ENCODE results near the gene PDZRN3. TPM values are rescaled to one million over a fixed set of nuclear protein-coding genes. Genes with fewer than 3 reads are reported as not detected.

PDZRN3 gene
- total RNA-seq, 1 experiment from 2014 or later: 0.17 TPM

- Histone ChIP-seq H3K9ac (ENCODE audit: low read length) (no peak overlapping the region), H2AFZ (ENCODE audit: low read depth, low read length, poor library complexity, severe bottlenecking) (no peak overlapping the region), H3K27me3 (ENCODE audit: insufficient read depth, low read length) (no peaks in the 10 kb centered on the region), H3K9me2 (ENCODE audit: insufficient read depth) (no peaks in the 10 kb centered on the region), H3K79me2 (ENCODE audit: insufficient read depth, low read length) (no peaks in the 10 kb centered on the region), H3K36me3 (ENCODE audit: control insufficient read depth in 1 of 2, insufficient read depth in 2 of 2, low read length in 2 of 2) (no peaks in the 10 kb centered on the region), H3K4me1 (ENCODE audit: control insufficient read depth in 1 of 2, insufficient read depth in 2 of 2, low read length in 2 of 2) (no peaks in the 10 kb centered on the region), H3K27ac (ENCODE audit: low read depth, low read length) (no peak overlapping the region), H3K4me3 (replicated peaks in 1 of 2; ENCODE audit: low read depth in 1 of 2, low read length in 2 of 2) (no peak overlapping the region), H3K4me2 (ENCODE audit: low read length) (no peak overlapping the region), H3K9me3 (ENCODE audit: control insufficient read depth in 1 of 2, insufficient read depth in 1 of 2, low read depth in 1 of 2, low read length in 2 of 2) (no peaks in the 10 kb centered on the region; a peak in 1 of 4 replicates), H4K20me1 (ENCODE audit: insufficient read depth) (no peaks in the 10 kb centered on the region)
- no peak for TF ChIP-seq FOSL1 (IDR thresholded peaks at IDR 0.05; ENCODE audit: low read depth)
- no peak for TF ChIP-seq YY1 (IDR thresholded peaks at IDR 0.05; ENCODE audit: extremely low read depth, insufficient replicate concordance, low read depth, low read length)
- no peak for TF ChIP-seq CTCF (IDR thresholded peaks at IDR 0.05 in 2 of 3, conservative IDR thresholded peaks at IDR 0.05 in 1 of 3; ENCODE audit: borderline replicate concordance in 1 of 3, insufficient read depth in 1 of 3, low read depth in 2 of 3, low read length in 2 of 3)
- TF ChIP-seq REST (IDR thresholded peaks at IDR 0.05; ENCODE audit: low read depth): no peak
- no peak for TF ChIP-seq SP1 (IDR thresholded peaks at IDR 0.05; ENCODE audit: low read depth)
- TF ChIP-seq ZBTB33 (IDR thresholded peaks at IDR 0.05; ENCODE audit: extremely low read depth, insufficient replicate concordance, low read length): no peak
- TF ChIP-seq EZH2phosphoT487 (IDR thresholded peaks at IDR 0.05; ENCODE audit: borderline replicate concordance): no peak
- no peak for TF ChIP-seq SRF (IDR thresholded peaks at IDR 0.05; ENCODE audit: low read depth)
- intact Hi-C loops (cut with micrococcal nuclease): no loop called here
- no peak for DNase-seq (ENCODE audit: low read depth, low spot score)
- BruUV-seq (replicated peaks): no TSS peak
- POLR2A ChIA-PET: no interaction called here
- CTCF ChIA-PET: no interaction called here
- RAD21 ChIA-PET (ENCODE audit: low non-redundant PET in 1 of 2, low total read pairs in 2 of 2, uncharacterized antibody in 2 of 2, unreplicated experiment in 2 of 2): no interaction called here
- no peak for ATAC-seq
These were observed 65.0 kb downstream of the PDZRN3 start for GRCh38 chr3:73559749-73560148.

Measured in HCT116 (cell line).